HG02981 (cell line): Measurements from ENCODE around the gene AMOTL1.
"Not testable (repeated sequence)": the region's sequence is repeated elsewhere in the genome, so short reads cannot be mapped to it uniquely, and the experiment has no call there.

Experiments
- ATAC-seq: cut with Tn5 transposase; IDR thresholded peaks from one replicate; pipeline ENCODE4 v1.9.1; 2021; ENCODE audit warnings: mild to moderate bottlenecking, moderate library complexity; ENCODE audit not compliant: unreplicated experiment

Gene AMOTL1

GRCh38 chr11:94821439-94821838, 53.3 kb downstream of the AMOTL1 start:
- no peak for ATAC-seq

GRCh38 chr11:94822080-94822479, 53.9 kb downstream of the AMOTL1 start:
- no peak for ATAC-seq

- ATAC-seq: no peak
Measured at GRCh38 chr11:94823102-94823732, 55.1 kb downstream of the AMOTL1 start.

- no peak for ATAC-seq
Measured at GRCh38 chr11:94825031-94825430, 56.9 kb downstream of the AMOTL1 start.

- ATAC-seq: no peak
Measured at GRCh38 chr11:94825481-94825880, 57.3 kb downstream of the AMOTL1 start.

GRCh38 chr11:94826415-94826814, 58.3 kb downstream of the AMOTL1 start:
- no peak for ATAC-seq

GRCh38 chr11:94828088-94828487, 59.9 kb downstream of the AMOTL1 start:
- ATAC-seq: no peak

- no peak for ATAC-seq
Measured at GRCh38 chr11:94830722-94831510, 62.8 kb downstream of the AMOTL1 start.

GRCh38 chr11:94831529-94831928, 63.4 kb downstream of the AMOTL1 start:
- ATAC-seq: no peak

GRCh38 chr11:94832604-94833235, 64.6 kb downstream of the AMOTL1 start:
- ATAC-seq: no peak

- ATAC-seq: no peak
Measured at GRCh38 chr11:94834911-94835593, 66.9 kb downstream of the AMOTL1 start.

- ATAC-seq: no peak
Measured at GRCh38 chr11:94835594-94835927, 67.4 kb downstream of the AMOTL1 start.

- no peak for ATAC-seq
Measured at GRCh38 chr11:94837317-94837716, 69.2 kb downstream of the AMOTL1 start.

GRCh38 chr11:94838027-94838731, 70.0 kb downstream of the AMOTL1 start:
- no peak for ATAC-seq

- ATAC-seq: no peak
Measured at GRCh38 chr11:94840209-94840608, 72.1 kb downstream of the AMOTL1 start.

- no peak for ATAC-seq
Measured at GRCh38 chr11:94844031-94844430, 75.9 kb downstream of the AMOTL1 start.

GRCh38 chr11:94845622-94846021, 77.5 kb downstream of the AMOTL1 start:
- no peak for ATAC-seq

- ATAC-seq: no peak
Measured at GRCh38 chr11:94849839-94850238, 81.7 kb downstream of the AMOTL1 start.

- ATAC-seq: no peak
Measured at GRCh38 chr11:94851864-94852636, 83.9 kb downstream of the AMOTL1 start.

- not testable (repeated sequence) for ATAC-seq
Measured at GRCh38 chr11:94853288-94853687, 85.1 kb downstream of the AMOTL1 start.
